HG03196 (cell line): ENCODE results near the gene ARHGAP15.

Source experiments
- ATAC-seq: cut with Tn5 transposase; IDR thresholded peaks from one replicate; pipeline ENCODE4 v1.9.1; 2021; ENCODE audit not compliant: unreplicated experiment

ARHGAP15 gene

GRCh38 chr2:143392358-143392757 is 263.1 kb downstream of the ARHGAP15 start:
- ATAC-seq, result no peak

GRCh38 chr2:143394062-143394461 is 264.8 kb downstream of the ARHGAP15 start:
- ATAC-seq, result no peak

- ATAC-seq, result peak; percentile 75
Measured at GRCh38 chr2:143397884-143398614, 268.8 kb downstream of the ARHGAP15 start.

- ATAC-seq, result no peak
Measured at GRCh38 chr2:143398781-143399180, 269.6 kb downstream of the ARHGAP15 start.

- no peak for ATAC-seq
Measured at GRCh38 chr2:143399631-143400069, 270.4 kb downstream of the ARHGAP15 start.

GRCh38 chr2:143401861-143402260 is 272.6 kb downstream of the ARHGAP15 start:
- ATAC-seq, result no peak

GRCh38 chr2:143402451-143402850 is 273.2 kb downstream of the ARHGAP15 start:
- no peak for ATAC-seq

- ATAC-seq, result no peak
Measured at GRCh38 chr2:143410082-143410897, 281.1 kb downstream of the ARHGAP15 start.

- ATAC-seq, result no peak
Measured at GRCh38 chr2:143415571-143415970, 286.4 kb downstream of the ARHGAP15 start.

GRCh38 chr2:143417428-143417827 is 288.2 kb downstream of the ARHGAP15 start:
- no peak for ATAC-seq

GRCh38 chr2:143420313-143420712 is 291.1 kb downstream of the ARHGAP15 start:
- ATAC-seq, result no peak

- ATAC-seq, result peak; percentile 81
Measured at GRCh38 chr2:143422681-143423080, 293.5 kb downstream of the ARHGAP15 start.

GRCh38 chr2:143425896-143426295 is 296.7 kb downstream of the ARHGAP15 start:
- no peak for ATAC-seq

- ATAC-seq, result no peak
Measured at GRCh38 chr2:143426296-143426695, 297.1 kb downstream of the ARHGAP15 start.

GRCh38 chr2:143428700-143429099 is 299.5 kb downstream of the ARHGAP15 start:
- ATAC-seq, result no peak

- ATAC-seq, result no peak
Measured at GRCh38 chr2:143429932-143430679, 300.9 kb downstream of the ARHGAP15 start.

- ATAC-seq, result no peak
Measured at GRCh38 chr2:143431316-143431715, 302.1 kb downstream of the ARHGAP15 start.

GRCh38 chr2:143433251-143433650 is 304.0 kb downstream of the ARHGAP15 start:
- no peak for ATAC-seq

GRCh38 chr2:143433840-143434239 is 304.6 kb downstream of the ARHGAP15 start:
- ATAC-seq, result no peak

- ATAC-seq, result no peak
Measured at GRCh38 chr2:143434445-143434844, 305.2 kb downstream of the ARHGAP15 start.

- ATAC-seq, result no peak
Measured at GRCh38 chr2:143435131-143435530, 305.9 kb downstream of the ARHGAP15 start.
